CD4-positive, alpha-beta T cell treated with Interleukin-21 for 1 hour (primary cell): Measurements from ENCODE around the gene STK24.

Experiments used
- DNase-seq: peaks from one replicate; pipeline ENCODE4 v3.0.0-alpha.2; 2020

Gene STK24

DNA sequence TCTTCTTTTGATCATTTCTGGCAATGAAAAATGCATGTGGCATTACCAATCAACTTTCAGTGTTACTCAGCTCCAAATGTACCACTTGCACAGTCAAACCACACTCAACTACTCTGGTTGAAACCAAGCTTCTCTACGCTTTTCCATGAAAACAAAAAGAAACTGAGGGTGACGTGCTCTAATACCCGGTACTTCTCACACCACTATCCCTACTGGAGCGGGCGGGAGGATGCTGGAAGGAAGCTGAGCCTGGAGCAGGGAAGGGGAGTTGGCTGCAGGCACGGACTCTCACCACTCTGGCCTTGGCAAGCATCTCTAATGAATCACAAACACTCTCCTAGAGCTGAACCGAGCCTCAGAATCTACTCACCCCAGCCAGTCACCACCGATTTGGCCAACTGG lies 48.2 kb downstream of the STK24 start:
- DNase-seq: no peak

DNA sequence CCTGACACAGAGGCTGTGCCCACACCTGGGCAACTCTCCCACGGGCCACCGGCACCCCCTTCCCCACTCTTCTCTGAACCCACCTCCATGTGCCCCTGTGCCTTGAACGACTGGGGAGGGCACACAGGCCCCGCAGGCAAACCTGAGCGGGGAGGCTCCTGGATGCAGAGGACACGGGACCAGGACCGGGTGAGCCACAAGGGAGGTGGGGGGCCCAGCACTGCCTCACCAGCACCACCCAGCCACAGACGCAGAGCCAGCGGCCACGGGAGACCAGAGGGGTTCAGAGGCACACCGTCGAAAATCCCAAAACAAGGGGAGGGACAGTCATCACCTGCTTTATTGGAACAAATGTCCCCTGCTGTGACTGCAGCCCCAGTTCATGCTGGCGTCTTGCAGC lies 49.4 kb downstream of the STK24 start:
- no peak for DNase-seq

DNA sequence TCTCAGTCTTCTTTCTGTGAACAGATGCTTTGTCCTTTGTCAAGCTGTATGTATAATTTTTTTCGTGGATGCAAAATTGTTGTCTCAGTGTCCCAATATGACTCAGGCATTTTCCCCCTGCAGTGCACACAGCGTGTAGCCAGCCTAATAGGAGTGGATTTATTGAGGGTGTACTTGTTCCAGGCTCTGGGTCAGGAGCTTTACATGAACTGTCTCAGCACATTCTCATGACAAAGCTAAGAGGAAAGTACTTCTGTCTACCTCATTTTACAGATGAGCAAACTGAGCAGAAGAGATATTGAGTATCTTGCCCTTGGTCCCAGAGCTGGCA lies 50.8 kb downstream of the STK24 start:
- no peak for DNase-seq

DNA sequence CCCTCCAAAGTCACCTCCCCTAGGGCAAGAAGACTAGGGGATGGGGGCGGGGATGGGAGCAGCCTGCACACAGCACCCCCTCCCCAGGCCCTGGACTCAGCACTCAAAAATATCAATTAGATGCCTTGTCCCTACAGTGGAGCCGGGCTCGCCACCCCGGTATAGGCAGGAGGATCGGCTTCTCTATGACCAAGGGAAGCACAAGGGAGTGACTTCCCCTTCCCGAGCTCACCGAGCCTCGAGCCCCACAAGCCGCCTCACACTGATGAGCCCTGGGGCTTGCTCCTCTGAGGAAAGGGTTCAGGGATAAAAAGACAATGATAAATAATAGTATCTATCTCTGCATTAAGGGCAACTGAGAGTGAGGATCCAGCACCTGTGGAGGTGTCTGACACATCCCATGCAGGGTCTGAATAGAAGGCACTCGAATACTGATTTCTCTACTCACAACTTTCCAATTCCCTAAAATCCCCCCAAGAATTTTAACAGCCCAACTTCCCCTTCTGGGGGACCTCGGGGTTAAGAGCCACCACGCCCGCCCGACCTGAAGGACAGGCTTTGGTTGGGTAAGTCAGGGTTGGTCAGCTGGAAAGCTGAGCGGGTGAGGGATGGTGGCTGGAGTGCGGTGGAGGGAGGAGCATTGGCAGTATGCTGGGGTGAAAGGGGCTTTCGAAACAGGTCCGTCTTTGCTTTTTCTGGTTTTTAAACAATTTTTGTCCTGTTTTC lies 51.3 kb downstream of the STK24 start:
- DNase-seq: no peak

DNA sequence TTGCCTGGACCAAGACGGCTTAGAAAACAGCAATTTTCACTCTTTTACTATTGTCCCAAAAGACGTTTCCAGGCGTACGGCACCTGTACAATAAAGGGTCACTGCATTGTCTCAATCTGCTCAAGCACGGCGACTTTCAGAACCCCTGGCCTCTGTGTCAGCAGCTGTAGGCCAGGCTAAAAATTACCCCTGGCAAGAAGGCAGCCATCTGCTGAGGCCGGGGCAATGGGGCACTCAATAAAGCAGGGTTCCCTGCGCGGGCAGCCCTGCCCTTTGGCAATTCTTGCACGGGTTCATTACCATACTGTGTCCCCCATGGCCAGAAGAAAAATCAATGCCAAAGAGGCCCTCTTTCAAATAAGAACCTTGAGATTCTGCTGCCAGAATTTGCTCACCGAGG lies 52.1 kb downstream of the STK24 start:
- DNase-seq: no peak

DNA sequence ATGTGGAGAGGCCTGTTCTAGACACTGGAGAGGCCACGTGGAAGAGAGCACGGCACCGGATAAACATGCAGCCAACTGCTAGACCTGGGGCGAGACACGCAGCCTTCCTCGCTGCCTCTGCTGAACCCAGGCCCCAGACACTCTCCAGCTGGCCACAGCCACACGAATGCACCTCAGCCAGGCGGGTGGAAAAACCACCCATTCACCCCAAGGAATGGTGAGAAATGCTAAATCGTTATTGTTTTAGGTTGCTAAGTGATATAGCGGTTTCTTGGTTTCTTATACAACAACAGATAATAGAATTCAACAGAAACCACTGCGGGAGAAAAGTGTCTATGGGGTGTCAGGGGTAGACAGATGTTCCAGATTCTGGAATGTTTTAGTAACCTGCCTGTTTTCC lies 52.5 kb downstream of the STK24 start:
- DNase-seq: peak; percentile 33

DNA sequence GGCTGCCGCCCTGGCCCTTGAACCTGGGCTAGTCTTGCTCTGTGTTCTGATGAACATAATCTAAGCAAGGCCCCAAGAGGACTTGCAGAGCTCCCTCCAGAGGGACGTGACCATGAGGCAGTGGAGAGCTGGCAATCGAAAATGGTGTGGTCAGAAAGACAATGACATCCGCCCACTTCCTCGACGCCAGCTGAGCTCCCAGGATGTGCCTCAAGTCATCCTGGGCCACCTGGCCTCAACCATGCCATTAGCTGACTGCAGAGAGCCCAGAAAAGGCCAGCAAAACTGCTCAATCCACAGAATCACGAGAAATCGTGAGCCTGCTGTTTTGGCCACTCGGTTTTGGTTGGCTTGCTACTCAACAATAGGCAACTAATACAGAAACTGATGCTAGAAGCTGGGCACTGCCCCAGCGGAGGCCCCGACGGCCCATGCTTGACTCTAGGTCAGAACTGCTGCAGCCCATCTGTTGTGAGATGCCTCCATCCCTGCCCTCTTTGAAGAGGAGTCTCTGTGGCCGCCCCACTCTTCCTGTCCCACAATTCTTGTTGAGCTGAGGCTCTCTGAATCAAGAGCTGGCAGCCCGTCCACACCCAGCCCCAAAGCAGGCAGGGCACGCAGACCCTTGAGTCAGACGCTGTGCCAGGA lies 53.3 kb downstream of the STK24 start:
- no peak for DNase-seq

DNA sequence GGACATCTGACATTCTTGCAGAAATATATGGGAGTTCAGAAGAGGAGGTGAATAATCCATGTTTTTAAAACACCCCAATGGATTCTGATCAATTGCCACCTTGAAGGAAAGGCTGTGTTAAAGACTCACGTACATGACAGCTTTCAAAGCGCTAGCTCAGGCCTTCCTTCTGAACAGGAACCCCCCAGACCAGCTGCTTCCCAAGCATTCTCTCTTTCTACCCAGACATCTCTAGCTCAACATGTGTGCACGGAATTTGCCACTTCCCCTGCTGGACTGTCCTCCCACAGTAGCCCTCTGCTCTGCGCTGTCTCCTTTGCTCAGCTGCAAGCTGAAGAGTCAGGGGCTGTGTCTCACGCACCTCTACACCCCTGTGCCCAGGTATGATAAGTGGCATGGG lies 54.5 kb downstream of the STK24 start:
- DNase-seq: no peak

DNA sequence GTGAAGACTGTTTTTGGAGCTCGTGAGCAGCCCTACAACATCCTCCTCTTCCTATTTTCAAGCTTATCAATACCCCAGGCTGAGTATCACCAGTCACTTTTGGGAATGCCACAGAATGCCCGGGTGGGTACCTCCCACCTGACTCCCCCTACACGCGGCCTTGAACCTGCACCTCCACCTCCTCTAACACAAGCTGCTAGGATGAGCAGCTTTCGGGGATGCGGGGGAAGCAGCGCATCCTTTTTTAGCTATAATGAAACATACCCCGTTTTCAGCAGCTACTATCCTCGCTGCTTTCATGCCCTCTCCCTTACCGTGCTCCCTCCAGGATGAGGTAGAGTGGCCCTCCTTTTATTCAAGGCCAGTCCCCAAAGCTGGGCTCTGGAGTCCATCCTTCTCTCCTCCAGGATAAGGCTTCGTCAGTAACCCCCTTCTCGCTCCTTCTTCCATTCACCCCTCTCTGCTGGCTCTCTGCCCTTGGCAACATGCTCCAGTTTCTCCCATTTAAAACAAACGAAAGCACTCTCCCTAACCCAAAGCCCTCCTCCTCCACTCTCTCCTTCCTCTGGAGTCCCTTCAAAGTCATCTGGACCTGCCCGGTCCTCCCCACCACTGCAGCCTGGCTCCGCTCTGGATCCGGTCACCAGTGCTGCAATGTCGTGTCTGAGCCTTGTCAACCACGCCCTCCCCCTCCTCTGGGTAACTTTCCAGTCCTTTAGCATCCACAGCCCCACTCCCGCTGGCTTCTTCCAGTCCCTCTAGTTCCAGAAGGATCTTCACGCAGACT lies 55.3 kb downstream of the STK24 start:
- DNase-seq: no peak

DNA sequence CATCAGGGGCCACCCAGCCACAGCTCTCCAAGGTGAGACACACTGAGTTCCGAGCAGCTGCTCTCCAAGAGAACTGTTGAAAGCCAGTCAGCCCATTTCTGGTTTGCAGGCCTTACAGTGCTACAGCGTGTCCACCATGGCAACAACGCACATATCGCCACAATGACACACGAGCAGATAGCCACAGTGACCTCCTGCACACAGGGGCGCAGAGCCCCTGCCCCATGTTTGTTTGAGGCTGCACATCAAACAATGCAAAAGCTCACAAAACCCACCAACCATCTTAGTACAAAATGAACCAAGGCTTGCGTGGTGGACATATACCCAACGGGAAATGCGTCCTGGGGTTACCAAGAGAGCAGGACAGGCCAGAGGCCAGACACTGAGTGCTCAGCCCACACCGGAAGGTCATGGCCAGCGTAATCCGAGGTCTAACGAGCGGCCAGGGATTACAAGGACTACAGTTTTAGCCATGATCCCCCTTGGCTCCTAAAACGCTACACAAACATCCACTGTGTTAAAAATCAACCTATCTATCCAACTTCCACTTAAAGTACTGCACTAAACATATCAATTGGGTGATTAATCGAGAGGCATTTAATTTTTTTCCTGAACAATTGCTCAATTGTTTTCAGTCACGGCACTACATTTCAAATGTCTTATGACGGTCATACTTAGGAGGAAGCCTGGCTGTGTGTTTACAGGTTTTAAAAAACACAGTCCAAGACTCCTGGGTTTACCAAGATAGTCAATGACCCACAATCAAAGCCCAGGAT lies 56.0 kb downstream of the STK24 start:
- DNase-seq: no peak

DNA sequence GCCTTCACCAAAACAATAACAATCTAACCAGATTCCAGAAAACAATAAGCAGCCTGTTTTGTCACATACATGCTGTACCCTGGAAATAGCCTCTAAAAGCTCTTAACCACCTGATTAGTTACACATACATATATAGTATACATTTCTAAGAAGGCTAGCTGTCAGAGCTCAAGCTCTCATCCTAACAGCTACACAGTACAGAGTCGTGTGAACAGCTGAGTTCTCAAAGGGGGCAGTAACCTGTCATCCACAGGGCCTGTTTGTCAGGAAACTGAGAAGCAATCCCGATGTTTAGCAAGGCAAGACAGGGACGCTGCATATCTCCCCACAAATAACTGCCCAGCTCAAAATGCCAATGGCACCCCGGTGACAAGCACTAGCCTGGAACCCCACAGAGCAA lies 56.9 kb downstream of the STK24 start:
- DNase-seq: no peak

DNA sequence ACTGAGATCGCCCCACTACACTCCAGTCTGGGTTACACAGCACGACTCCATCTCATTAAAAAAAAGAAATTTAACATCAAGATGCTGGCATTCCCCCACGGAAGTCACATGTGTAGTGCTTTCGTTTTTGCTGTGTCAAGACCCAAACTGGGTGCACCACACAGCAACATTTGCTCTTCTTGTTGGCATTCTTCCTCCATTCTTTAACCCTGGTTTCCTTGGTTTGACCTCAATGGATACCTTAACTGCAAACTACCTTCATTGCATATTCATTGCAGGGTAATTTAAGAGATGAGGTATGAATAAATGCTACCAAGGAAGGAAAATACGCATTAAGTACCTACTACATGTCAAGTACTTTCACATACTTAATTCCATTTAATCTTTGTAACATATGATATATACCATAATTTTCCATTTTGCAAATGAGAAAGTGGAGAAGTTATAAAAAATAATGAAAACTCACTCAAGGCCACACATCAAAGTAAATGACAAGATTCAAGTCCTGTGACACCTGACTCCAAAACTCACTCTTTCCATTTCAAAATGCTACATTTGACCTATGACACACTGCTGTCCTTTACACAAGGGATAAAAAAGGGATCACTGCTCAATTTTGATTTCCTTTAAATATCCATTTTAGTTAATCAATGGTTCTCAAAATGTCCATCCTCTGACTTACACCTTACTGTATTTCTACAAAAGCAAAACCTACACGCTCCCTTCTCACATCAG lies 59.2 kb downstream of the STK24 start:
- DNase-seq: peak; percentile 71

DNA sequence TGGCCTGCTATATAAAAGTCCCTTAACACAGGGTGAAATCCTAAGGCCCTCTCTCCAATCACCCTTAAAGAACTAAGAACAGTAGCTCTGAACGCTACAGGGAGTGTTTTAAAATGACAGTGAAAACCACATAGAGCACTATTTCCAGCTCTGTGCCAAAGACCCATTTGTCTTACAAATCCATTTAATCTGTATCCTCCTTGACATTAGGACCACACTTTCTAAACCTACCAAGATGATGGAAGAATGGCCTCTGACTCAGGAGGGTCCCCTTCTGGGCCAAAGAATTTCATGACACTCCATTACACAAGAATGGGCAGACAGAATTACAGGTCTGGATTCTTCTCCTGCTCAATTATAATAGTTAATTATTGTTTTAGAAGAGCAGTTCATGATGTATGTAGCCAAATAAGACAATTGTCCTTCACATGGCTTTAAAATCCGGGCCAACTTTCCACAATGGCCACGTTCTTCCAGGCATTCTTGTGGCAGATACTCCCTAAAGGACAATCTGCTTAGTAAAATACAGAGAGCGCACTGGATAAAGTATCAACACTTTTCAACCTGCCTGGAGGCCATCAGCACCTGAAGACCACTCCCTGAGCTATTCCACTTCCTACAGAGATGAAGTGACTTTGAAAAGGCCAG lies 61.0 kb downstream of the STK24 start:
- DNase-seq: no peak

DNA sequence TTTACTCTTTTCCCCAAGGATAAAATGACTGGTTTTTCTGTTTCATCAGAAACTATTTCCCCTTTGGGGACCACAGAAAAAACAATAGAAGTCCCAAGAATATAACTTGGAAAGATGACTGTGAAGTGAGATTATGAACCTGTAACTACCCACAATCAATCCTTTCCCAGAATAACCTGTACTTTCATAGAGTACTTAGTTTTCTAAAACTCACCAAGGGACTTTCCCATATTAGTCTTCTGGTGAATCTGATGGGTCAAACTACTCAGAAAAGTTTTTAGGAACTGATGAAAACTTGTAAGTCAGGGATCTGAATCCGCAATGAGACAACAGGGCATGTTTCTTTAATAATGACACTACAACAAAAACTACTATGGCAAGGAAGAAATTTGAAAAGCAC lies 62.6 kb downstream of the STK24 start:
- no peak for DNase-seq

DNA sequence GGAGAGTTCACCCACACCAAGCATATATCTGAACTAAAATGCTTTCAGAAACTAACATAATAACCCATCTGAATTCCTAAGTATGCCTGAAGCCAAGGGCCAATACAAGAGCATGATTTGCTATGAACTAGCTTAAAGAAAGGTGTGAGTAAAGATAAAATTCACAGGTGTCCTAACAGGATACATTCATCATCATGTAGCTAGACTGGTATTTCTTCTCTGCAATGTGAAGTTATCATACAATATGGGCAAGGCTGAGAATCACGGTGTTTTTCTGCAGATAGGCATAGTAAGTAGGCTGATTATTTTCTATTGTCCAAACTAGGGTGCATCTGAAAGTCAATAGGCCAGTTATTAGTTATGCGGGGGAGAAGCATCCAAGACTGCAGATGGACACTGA lies 63.1 kb downstream of the STK24 start:
- DNase-seq: no peak

DNA sequence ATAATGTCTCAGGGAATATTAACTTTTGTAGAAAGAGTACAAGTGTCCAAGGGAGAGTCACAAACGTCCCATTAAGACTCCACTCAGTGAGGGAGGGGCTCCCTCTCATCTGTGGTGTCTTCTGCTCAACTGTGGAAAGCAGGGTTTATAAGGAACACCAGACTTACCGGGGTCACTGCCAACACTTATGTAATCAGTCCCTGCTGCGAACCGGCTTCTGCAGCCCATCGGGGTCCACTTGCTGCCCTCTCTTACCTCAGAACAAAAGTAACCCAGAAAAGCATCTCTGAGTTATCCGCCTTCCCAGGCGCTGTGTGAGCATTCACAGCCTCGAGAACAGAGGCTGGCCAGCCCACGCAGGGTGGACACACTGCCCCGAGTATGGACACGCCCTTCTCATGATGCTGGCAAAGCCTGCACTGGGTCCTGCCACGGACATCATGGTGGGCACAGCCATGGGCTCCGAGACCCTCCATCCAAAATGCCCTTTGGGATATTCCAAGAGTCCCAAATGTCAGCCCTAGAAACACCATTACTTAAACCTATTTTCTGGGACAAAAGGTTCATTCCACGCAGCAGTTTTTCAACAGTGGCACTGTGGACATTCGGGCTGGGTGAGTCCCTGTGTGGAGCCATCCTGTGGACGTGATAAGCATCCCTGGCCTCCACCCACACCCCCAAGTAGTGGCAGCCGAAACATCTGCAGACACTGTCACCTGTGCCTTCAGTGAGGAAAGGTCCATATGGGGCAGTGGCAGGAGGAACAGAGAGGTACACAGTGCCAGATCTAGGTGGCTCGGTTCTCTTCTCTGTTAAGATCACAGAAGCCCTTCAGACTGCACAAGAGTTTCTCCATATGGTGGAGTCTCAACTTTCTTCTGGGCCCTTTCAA lies 63.9 kb downstream of the STK24 start:
- no peak for DNase-seq

DNA sequence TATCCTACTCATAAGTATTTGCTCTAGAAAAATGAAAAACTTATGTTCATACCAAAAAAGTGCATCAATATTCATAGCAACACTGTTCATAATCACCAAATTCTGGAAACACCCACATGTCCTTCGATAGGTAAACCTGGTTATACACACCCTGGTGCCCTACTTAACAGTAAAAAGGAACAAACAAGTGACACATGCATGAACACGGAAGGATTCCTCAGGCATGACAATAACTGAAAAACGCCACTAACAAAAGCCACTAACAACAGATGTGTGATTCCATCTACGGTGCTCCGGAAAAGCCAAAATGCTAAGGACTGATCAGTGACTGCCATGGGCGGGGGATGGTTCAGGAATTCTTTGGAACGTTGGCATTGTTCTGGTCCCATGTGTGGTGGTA lies 65.5 kb downstream of the STK24 start:
- peak; percentile 32 for DNase-seq

DNA sequence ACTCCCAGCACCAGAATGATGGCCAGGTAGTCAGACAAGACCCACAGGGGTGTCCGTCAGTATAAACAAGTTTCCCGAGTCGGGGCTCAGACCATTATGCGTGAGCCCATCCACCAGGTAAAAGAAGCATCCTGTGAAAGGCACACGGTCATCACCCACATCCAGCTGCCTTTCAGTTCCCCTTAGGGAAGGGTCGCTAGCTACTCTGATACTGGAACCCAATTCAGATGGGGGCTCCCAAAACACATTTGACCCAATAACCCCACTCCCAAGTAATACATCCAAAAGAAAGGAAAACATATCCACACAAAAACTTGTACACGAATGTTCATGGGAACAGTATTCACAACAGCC lies 66.8 kb downstream of the STK24 start:
- no peak for DNase-seq

DNA sequence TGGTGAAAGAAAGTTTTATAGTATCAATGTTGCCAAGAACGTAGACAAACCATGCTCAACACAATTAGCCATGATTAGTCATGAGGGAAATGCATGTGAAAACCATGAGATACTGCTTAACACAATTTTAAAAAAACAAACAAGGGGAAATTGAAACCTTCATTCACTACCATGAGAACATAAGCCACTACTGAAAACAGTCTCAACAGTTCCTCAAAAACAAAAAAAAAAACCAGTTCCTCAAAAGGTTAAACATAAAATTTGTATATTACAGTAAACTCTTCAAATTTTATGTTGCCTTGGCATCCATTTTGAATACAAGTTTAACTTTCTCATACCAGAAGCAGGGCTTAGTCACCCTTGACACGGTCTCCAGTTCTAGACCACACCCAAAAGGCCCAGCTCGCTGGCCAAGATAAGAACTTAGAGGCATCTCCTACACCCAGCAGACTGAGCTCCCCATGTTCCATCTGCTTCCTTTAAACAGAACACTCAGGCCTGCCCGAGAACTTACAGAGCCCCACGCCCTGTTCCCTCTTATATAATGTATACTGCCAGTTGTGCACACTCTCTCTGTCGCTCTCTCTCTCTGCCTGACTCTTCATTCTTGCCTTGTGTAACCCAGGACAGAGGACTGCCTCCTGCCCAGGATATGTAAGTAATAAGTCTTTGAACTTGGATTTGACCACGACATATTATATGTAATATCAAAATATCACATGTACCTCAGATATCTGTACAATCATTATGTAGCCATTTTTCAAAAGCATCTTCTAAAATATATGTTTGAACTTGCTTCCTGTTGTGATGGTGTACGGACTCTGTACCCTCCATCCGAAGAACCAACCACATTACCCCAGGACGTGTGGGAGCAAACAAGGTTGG lies 67.4 kb downstream of the STK24 start:
- peak; percentile 55 for DNase-seq

DNA sequence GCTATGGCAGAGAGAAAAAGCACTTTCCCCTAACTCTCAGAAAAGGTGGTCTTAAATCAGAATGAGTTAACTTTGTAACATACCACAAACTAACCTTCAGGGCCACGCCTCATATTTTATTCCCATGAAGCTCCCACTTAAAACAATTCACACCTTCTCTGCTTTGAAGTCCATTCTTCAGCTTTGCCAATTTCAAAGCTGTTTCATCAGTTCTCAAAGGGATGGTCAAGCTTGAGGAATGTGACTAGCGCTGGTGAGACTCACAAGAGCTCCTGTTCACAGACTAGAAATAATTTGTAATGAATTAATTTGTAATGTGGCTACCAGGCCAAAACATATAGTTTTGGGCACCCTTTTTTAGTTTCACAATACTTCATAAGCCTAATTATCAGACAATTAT lies 68.2 kb downstream of the STK24 start:
- no peak for DNase-seq
